Measurements from ENCODE around the gene SPNS2. TPM values are rescaled to one million over a fixed set of nuclear protein-coding genes. Genes with fewer than 3 reads are reported as not detected.

Gene SPNS2
- polyA plus RNA-seq, 1 donor from 2014 or later = 39.7 TPM

DNA sequence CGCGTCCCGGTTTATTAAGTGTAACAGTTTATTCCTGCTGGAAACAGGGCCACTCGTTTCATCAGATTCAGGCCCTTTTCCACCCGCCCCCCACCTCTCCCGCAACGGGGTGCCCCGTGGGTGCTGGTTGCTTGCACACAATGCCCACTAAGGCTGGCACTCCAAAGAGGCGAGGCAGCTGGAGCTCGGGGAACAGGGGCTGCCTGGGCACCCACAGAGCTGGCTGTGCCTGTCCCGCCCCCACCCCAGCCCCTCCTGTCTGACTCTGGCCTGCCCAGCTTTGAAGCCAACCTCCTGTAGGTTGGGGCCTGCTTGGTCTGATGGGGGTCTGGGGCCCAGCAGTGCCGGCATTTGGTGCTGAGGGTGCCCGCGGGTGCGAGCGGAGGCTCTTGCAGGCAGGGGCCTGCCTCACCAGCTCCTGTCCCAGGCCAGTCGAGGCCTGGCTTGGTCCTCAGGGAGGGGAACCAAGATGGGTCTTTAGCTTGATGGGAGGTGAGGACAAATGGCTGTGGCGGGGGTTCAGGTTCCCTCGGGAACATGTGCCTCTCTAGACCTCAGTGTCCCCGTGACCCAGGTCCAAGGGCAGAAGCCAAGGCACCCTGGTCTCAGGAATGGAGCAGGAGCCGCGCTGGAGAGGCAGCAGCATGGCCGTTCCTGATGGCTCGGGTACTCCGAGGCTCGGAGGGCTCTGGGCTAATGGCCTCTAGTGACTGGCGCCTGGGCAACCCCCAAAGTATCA is 36.4 kb downstream of the SPNS2 start:
- H3K4me2 ChIP-seq (ENCODE audit: low read length) = no peak overlapping the region
- no peak overlapping the region for H3K27ac ChIP-seq (ENCODE audit: low read length)
- no peaks in the 10 kb centered on the region for H3K36me3 ChIP-seq (ENCODE audit: insufficient read depth, low read length)
- H3K9me3 ChIP-seq (ENCODE audit: low read length) = no peaks in the 10 kb centered on the region
- no peaks in the 10 kb centered on the region for H4K20me1 ChIP-seq (ENCODE audit: insufficient read depth)
- no peaks in the 10 kb centered on the region for H3K9me2 ChIP-seq (ENCODE audit: insufficient read depth, low read length)
- no peaks in the 10 kb centered on the region for H3K79me2 ChIP-seq (replicated peaks; ENCODE audit: insufficient read depth, low read length)
- no peak overlapping the region for H2AFZ ChIP-seq (ENCODE audit: low read depth, low read length)
- no peak overlapping the region for H3K4me3 ChIP-seq (ENCODE audit: low read length)
- no peaks in the 10 kb centered on the region for H3K27me3 ChIP-seq (ENCODE audit: insufficient read depth, low read depth, low read length)
- TF ChIP-seq CTCF (IDR thresholded peaks at IDR 0.05; ENCODE audit: poor library complexity, severe bottlenecking) (no peak), MXI1 (conservative IDR thresholded peaks at IDR 0.05; ENCODE audit: poor library complexity, severe bottlenecking) (no peak), EP300 (conservative IDR thresholded peaks at IDR 0.05; ENCODE audit: poor library complexity, severe bottlenecking) (no peak), POLR2AphosphoS5 (IDR thresholded peaks at IDR 0.05) (no peak), TAF1 (IDR thresholded peaks at IDR 0.05; ENCODE audit: low read depth) (no peak), SMC3 (conservative IDR thresholded peaks at IDR 0.05; ENCODE audit: poor library complexity) (no peak)
- no peaks in the 10 kb centered on the region for H3F3A ChIP-seq (ENCODE audit: insufficient read depth, low read length, poor library complexity, severe bottlenecking)
- H3K9ac ChIP-seq (ENCODE audit: low read length) = no peak overlapping the region

DNA sequence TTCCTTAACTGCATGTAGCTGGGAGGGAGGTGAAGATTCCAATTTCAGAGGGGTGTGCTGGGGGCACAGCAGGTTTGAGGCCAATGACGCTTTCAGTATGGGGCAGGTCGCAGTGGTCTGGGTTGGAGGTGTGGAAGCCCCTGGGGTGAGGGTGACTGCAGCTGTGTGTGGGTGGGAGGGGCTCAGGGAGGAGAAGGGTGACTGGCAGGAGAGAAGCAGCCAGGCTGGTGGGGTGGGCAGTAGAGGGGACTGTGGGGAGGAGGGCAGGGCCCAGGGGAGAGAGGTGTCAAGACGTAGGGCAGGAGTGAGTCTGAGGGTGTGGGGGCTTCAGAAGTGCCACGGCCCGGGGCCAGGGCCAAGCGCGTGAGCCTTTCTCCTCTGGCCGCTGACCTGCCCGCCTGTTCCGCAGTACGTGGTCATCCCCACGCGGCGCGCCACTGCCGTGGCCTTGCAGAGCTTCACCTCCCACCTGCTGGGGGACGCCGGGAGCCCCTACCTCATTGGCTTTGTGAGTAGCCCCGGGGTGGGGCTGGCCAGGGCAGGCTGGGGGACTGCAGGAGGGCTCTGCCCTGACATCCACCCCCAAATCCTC is 37.1 kb downstream of the SPNS2 start:
- Histone ChIP-seq H3K4me3 (ENCODE audit: low read length) (no peak overlapping the region), H3K79me2 (replicated peaks; ENCODE audit: insufficient read depth, low read length) (no peaks in the 10 kb centered on the region), H3K27ac (ENCODE audit: low read length) (no peak overlapping the region), H4K20me1 (ENCODE audit: insufficient read depth) (no peaks in the 10 kb centered on the region), H3K9me3 (ENCODE audit: low read length) (no peaks in the 10 kb centered on the region), H3K4me2 (ENCODE audit: low read length) (no peak overlapping the region), H2AFZ (ENCODE audit: low read depth, low read length) (no peak overlapping the region), H3K9me2 (ENCODE audit: insufficient read depth, low read length) (no peaks in the 10 kb centered on the region), H3K9ac (ENCODE audit: low read length) (no peak overlapping the region), H3K27me3 (ENCODE audit: insufficient read depth, low read depth, low read length) (no peaks in the 10 kb centered on the region), H3F3A (ENCODE audit: insufficient read depth, low read length, poor library complexity, severe bottlenecking) (no peaks in the 10 kb centered on the region), H3K36me3 (ENCODE audit: insufficient read depth, low read length) (no peaks in the 10 kb centered on the region)
- TF ChIP-seq TAF1 (IDR thresholded peaks at IDR 0.05; ENCODE audit: low read depth) (no peak), MXI1 (conservative IDR thresholded peaks at IDR 0.05; ENCODE audit: poor library complexity, severe bottlenecking) (no peak), EZH2 (IDR thresholded peaks at IDR 0.05; ENCODE audit: borderline replicate concordance, insufficient read depth, low read length, poor library complexity, severe bottlenecking) (no peak), RAD21 (conservative IDR thresholded peaks at IDR 0.05) (no peak), POLR2AphosphoS5 (IDR thresholded peaks at IDR 0.05) (no peak), CTCF (IDR thresholded peaks at IDR 0.05; ENCODE audit: poor library complexity, severe bottlenecking) (no peak)
- TF ChIP-seq, protein P1, sequence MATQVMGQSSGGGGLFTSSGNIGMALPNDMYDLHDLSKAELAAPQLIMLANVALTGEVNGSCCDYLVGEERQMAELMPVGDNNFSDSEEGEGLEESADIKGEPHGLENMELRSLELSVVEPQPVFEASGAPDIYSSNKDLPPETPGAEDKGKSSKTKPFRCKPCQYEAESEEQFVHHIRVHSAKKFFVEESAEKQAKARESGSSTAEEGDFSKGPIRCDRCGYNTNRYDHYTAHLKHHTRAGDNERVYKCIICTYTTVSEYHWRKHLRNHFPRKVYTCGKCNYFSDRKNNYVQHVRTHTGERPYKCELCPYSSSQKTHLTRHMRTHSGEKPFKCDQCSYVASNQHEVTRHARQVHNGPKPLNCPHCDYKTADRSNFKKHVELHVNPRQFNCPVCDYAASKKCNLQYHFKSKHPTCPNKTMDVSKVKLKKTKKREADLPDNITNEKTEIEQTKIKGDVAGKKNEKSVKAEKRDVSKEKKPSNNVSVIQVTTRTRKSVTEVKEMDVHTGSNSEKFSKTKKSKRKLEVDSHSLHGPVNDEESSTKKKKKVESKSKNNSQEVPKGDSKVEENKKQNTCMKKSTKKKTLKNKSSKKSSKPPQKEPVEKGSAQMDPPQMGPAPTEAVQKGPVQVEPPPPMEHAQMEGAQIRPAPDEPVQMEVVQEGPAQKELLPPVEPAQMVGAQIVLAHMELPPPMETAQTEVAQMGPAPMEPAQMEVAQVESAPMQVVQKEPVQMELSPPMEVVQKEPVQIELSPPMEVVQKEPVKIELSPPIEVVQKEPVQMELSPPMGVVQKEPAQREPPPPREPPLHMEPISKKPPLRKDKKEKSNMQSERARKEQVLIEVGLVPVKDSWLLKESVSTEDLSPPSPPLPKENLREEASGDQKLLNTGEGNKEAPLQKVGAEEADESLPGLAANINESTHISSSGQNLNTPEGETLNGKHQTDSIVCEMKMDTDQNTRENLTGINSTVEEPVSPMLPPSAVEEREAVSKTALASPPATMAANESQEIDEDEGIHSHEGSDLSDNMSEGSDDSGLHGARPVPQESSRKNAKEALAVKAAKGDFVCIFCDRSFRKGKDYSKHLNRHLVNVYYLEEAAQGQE (IDR thresholded peaks at IDR 0.05; ENCODE audit: borderline replicate concordance) = no peak
